SK-N-MC (cell line): Measurements from ENCODE around the gene AP4M1.

Experiments
- DNase-seq: peaks from one replicate; pipeline ENCODE4 v3.0.0-alpha.2; 2011; ENCODE audit warnings: low read depth, low spot score
- H3K27ac ChIP-seq: fragments of 200-600 bp; sonication (generic); 2 replicates; pipeline ENCODE4 v1.5.1; 2016; ENCODE audit warnings: mixed run types
- H3K36me3 ChIP-seq: fragments of 200-600 bp; sonication (generic); 2 replicates; pipeline ENCODE4 v1.6.1; 2017; ENCODE audit warnings: antibody characterized with exemption, low read length, mixed read lengths; ENCODE audit not compliant: insufficient read depth
- H3K4me3 ChIP-seq: fragments of 200-600 bp; sonication (generic); 2 replicates; pipeline ENCODE4 v1.5.1; 2016
- H3K9ac ChIP-seq: fragments of 200-600 bp; sonication (generic); 2 replicates; pipeline ENCODE4 v1.8.0; 2017; ENCODE audit warnings: mixed run types, mixed read lengths; ENCODE audit not compliant: insufficient read length
- H3K9me3 ChIP-seq: fragments of 200-600 bp; sonication (generic); 2 replicates; pipeline ENCODE4 v1.6.1; 2017; ENCODE audit warnings: low read depth, mild to moderate bottlenecking, antibody characterized with exemption, low read length, moderate library complexity, mixed read lengths
- EZH2 ChIP-seq: fragments of 200-600 bp; sonication (generic); IDR thresholded peaks from one replicate; pipeline ENCODE4 v1.6.1; 2017; ENCODE audit warnings: antibody characterized with exemption
- FOXP2 ChIP-seq: optimal IDR thresholded peaks from 2 replicates; pipeline ENCODE3; 2011; ENCODE audit warnings: mild to moderate bottlenecking, moderate library complexity; ENCODE audit not compliant: insufficient read depth; ENCODE audit errors: extremely low read length, control extremely low read depth
- POLR2AphosphoS5 ChIP-seq: IDR thresholded peaks from 2 replicates; pipeline ENCODE4 v1.6.1; 2012; ENCODE audit warnings: mild to moderate bottlenecking, low read depth, low read length, borderline replicate concordance

AP4M1 gene

DNA sequence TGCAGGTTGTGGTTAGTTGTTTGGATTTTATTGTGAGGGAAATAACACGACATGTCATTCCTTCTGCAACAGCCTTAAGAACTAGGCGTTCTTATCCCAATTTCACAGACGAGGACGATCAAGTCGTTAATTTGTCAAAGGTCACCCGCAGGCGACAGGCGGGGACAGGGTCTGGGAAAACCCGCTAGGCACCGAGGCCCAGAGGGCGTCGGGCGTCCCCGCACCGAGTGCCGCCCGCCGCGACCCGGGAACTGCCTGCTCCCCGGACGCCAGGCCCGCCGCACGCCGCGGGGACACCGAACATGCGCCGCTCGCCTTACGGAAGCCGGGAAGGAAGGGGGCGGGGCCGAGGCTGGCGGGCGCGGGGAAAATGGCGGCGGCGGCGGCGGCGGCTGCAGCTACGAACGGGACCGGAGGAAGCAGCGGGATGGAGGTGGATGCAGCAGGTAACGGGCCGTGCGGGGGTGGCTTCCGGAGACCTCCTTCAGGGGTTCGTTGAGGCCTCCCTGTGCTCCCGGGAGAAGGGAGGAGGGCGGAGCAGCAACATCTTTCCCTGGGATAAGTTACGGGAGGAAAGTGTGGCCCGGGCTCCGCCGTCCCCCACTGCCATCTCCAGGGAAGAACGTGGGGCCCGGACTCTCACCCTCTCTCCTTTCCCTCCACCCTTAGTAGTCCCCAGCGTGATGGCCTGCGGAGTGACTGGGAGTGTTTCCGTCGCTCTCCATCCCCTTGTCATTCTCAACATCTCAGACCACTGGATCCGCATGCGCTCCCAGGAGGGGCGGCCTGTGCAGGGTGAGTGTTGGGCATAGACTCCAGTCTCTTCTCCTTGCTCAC is 12.6 kb upstream of the AP4M1 start, which contains the start of gene COPS6:
TSS of gene COPS6 (plus strand) at position 349 of the 837 bp plus-strand sequence. CDS start at position 371, 22 bp downstream.
- H3K9ac ChIP-seq = peak within 1 kb of the TSS; percentile 92
- peak within 1 kb of the TSS; percentile 84 for H3K27ac ChIP-seq
- H3K4me3 ChIP-seq = peak within 1 kb of the TSS; percentile 91
- H3K36me3 ChIP-seq = peaks cover 37% of the 10 kb centered on the region
- H3K9me3 ChIP-seq = no peaks in the 10 kb centered on the region
- TF ChIP-seq EZH2 (no peak), POLR2AphosphoS5 (peak; percentile 90)
- no peak for DNase-seq

DNA sequence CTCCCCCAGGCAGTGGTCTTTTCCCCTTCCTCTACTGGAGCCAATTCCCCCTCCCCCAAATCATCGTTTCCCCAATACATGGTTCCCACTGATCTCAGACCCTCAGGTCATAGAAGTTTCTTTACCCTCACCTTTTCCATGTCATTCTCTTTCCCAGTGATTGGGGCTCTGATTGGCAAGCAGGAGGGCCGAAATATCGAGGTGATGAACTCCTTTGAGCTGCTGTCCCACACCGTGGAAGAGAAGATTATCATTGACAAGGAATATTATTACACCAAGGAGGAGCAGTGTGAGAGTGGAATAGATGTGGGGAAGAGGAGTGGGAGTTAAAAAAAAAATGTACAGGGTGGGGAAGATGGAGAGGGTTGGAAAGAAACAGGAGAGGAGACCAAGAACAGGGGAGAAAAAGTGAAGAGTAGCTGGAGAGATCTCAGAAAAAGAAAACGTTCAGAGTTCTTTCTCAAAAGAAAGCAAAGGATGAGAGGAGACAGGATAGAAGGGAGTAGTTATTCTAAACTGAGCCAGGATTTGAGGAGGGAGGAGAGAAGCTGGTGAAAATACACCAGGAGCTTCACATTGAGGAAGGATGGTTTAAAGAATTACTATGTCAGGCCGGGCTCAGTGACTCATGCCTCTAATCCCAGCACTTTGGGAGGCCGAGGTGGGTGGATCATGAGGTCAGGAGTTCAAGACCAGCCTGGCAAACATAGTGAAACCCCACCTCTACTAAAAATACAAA is 11.8 kb upstream of the AP4M1 start:
- peak overlapping the region; percentile 91 for H3K4me3 ChIP-seq
- H3K27ac ChIP-seq = peak overlapping the region; percentile 75; the same call in 1 of the 2 replicates
- no peaks in the 10 kb centered on the region for H3K9me3 ChIP-seq
- DNase-seq = no peak
- TF ChIP-seq FOXP2 (no peak), POLR2AphosphoS5 (no peak), EZH2 (no peak)
- H3K9ac ChIP-seq = peak overlapping the region; percentile 92
- H3K36me3 ChIP-seq = peaks cover 45% of the 10 kb centered on the region

DNA sequence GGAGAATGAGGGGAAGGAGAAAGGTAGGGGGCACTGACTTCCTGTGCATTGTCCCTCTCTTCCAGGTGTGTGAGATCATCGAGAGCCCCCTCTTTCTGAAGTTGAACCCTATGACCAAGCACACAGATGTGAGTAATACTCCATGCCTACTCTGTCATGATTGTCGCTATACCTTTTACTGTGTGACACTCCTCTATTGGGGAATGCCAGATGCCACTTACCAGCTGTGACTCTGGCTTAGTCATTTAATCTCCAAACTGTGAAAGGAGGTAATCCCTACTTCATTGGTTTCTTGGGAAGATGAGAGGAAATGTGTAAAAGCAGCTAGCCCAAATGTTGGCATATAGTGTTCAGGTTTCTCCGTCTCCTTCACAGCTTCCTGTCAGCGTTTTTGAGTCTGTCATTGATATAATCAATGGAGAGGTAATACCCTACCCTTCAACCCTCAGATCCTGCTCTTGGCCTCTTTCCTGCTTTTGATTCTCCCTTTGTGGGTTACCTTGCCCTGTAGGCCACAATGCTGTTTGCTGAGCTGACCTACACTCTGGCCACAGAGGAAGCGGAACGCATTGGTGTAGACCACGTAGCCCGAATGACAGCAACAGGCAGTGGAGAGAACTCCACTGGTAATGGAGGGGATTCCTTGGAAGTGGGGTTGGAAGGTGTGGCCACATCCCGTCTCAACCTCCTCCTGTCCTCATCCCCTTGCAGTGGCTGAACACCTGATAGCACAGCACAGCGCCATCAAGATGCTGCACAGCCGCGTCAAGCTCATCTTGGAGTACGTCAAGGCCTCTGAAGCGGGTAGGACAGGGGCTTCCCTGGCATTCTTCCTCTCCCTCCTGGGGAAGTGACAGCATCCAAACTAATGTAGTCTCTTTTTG is 10.7 kb upstream of the AP4M1 start:
- Histone ChIP-seq H3K27ac (no peak overlapping the region), H3K4me3 (no peak overlapping the region), H3K36me3 (peaks cover 56% of the 10 kb centered on the region), H3K9ac (no peak overlapping the region), H3K9me3 (no peaks in the 10 kb centered on the region)
- TF ChIP-seq EZH2 (no peak), FOXP2 (no peak), POLR2AphosphoS5 (no peak)
- DNase-seq = no peak

DNA sequence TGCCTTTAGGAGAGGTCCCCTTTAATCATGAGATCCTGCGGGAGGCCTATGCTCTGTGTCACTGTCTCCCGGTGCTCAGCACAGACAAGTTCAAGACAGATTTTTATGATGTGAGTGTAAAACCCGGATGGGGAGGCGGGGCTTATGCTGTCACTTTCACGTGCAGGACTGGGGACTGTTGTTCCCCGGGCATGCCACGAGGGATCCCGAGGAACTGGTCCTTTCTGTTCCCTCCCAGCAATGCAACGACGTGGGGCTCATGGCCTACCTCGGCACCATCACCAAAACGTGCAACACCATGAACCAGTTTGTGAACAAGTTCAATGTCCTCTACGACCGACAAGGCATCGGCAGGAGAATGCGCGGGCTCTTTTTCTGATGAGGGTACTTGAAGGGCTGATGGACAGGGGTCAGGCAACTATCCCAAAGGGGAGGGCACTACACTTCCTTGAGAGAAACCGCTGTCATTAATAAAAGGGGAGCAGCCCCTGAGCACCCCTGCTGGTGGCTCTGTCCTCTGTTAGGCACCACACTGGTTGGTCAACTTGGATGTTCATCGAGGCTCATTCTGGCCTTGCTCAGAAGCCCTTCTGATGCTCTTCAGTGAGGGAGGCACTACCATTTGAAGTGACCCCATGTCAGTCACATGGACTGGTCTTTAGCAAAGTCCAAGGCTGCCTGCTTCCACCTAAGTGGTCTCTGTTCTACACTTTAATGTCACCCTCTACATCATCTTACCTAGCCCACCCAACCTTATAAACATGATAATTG is 9.8 kb upstream of the AP4M1 start:
- Histone ChIP-seq H3K36me3 (peaks cover 64% of the 10 kb centered on the region), H3K27ac (peak overlapping the region; percentile 33; the same call in 1 of the 2 replicates), H3K9me3 (no peaks in the 10 kb centered on the region), H3K4me3 (no peak overlapping the region), H3K9ac (no peak overlapping the region)
- no peak for TF ChIP-seq FOXP2
- no peak for TF ChIP-seq EZH2
- TF ChIP-seq POLR2AphosphoS5 = peak; percentile 59
- no peak for DNase-seq

DNA sequence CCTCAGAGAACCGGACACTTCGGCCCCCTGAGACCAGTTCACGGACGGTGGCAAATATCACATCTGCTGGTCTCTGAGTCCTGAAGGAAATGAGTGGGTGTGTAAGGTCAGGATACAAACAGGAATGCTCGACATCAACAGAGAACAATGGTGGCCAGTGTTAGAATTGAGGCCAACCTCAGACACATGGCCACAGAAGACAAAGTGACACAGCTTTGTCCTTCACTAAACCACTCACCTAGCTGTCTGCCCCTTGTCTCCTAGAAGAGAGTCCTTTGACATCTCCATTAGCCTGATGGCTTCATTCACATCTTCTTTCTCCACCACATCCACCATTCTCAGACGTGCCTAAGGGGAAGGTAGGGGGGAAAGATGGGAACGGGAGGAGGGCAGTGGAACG is 8.4 kb upstream of the AP4M1 start:
- no peak for DNase-seq
- H3K27ac ChIP-seq = peak overlapping the region; percentile 81
- H3K36me3 ChIP-seq = peaks cover 79% of the 10 kb centered on the region
- H3K9ac ChIP-seq = no peak overlapping the region
- H3K9me3 ChIP-seq = no peaks in the 10 kb centered on the region
- TF ChIP-seq FOXP2 (no peak), POLR2AphosphoS5 (no peak; the same call in 1 of the 2 replicates), EZH2 (no peak)
- H3K4me3 ChIP-seq = no peak overlapping the region

DNA sequence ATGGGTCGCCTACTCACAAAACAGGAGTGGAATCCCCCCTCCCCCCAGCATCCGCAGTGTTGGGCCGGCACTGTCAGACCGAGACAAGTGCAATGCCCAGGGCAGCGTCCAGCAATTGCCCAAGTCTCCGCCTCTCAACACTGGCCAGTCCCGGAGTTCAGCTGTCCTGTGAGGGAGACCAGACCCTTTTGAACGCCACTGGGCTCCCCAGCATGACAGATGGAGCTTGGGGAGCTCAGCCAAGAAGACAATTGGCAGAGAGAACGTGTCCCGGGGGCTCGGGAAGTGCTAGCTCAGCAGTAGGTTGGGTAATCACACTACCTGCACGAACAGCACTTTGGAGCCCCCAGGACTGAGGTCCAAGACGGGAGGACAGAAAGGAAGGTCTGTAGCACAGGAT is 7.9 kb upstream of the AP4M1 start:
- peaks cover 83% of the 10 kb centered on the region for H3K36me3 ChIP-seq
- DNase-seq = no peak
- TF ChIP-seq EZH2 (no peak), POLR2AphosphoS5 (no peak; the same call in 1 of the 2 replicates), FOXP2 (no peak)

DNA sequence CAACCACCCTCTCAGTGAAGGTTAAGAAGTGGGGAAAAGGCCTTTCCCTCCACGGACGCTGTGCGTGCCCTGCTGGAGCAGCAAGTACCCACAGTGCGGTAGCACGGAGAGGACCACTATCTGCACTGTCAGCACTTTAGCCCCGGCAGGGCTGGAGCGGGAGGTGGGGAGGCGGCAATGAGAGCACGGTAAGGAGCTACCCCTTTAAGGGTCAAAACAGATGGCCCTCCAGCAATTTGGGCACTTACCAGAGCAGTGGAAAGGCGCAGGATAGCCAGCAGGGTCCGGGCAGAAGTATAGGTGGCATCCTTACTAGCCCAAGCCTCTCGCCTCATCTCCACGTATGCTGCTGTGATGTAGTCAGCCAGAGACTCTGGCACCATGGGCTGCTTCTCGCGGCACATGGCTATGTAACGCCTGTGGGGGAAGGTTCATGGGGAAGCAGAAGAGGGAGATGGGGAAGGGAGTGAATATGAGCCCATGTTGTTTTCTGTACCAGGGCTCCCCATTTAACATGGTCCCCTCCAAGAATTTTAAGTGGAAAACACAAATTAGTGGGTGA is 7.4 kb upstream of the AP4M1 start:
- Histone ChIP-seq H3K9me3 (no peaks in the 10 kb centered on the region), H3K4me3 (no peak overlapping the region; the same call in 1 of the 2 replicates), H3K27ac (peak overlapping the region; percentile 81), H3K36me3 (peaks cover 88% of the 10 kb centered on the region), H3K9ac (no peak overlapping the region)
- DNase-seq = no peak
- no peak for TF ChIP-seq FOXP2
- TF ChIP-seq EZH2 = no peak
- peak; percentile 57 for TF ChIP-seq POLR2AphosphoS5

More for the DNA sequence above, 7.9 kb upstream of the AP4M1 start:
- H3K4me3 ChIP-seq = no peak overlapping the region
- no peaks in the 10 kb centered on the region for H3K9me3 ChIP-seq
- H3K27ac ChIP-seq = peak overlapping the region; percentile 81
- no peak overlapping the region for H3K9ac ChIP-seq

DNA sequence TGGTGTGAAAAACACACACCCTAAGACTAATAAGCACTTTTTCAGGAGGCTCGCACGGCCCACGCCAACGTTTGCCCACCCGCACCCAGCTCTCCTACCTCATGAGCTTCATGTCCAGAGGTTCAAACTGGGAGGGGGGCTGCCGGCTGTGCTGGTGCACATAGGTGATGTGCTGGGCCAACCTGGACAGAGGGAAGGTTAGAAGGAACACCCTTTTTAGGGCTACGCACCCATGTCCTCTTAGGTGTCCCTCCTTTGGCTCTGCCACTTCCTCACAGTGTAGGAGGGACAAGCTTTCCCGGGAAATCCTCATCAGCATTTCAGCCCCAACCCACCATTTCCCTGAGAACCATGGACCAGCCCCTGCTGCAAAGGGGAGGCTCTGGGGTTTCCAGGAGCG is 6.2 kb upstream of the AP4M1 start:
- Histone ChIP-seq H3K9ac (no peak overlapping the region), H3K27ac (peak overlapping the region; percentile 81), H3K4me3 (no peak overlapping the region), H3K36me3 (peaks cover 99% of the 10 kb centered on the region), H3K9me3 (no peaks in the 10 kb centered on the region)
- DNase-seq = no peak
- TF ChIP-seq FOXP2 (no peak), POLR2AphosphoS5 (no peak; the same call in 1 of the 2 replicates), EZH2 (no peak)
